GM12878 (cell line): ENCODE measurements around the gene GPR137B. TPM values are rescaled to one million over a fixed set of nuclear protein-coding genes. Genes with fewer than 3 reads are reported as not detected.
A peak's percentile ranks its signal among the peaks of the same experiment; 100 is the strongest.

Source experiments
- IRF3 ChIP-seq: fragments of 450-650 bp; IDR thresholded peaks from 2 replicates; pipeline ENCODE4 v1.6.1; 2014; ENCODE audit warnings: mild to moderate bottlenecking
- SMAD5 ChIP-seq: IDR thresholded peaks from 2 replicates; pipeline ENCODE4 v1.6.1; 2016; ENCODE audit warnings: antibody characterized with exemption, low read depth
- polyA plus RNA-seq, 11 experiments: library from polyadenylated mRNA; depleted of rRNA in 4 of 11; unstranded in 6 of 11; stranded (reverse) in 5 of 11; fragments of >200 nt; fragmentation: Nextera tagmentation in 4 of 11; fragmentation: Illumina TruSeq in 1 of 11; extraction: Ambion mirVana in 4 of 11; extraction: Trizol in 1 of 11; gene quantifications; 1 replicate in 1 of 11; 2 replicates in 10 of 11; pipeline versions ENCODE4 v1.2.1 to v1.2.3, GENCODE V29; 2011 to 2016; ENCODE audit warnings: inconsistent platforms in 2 of 11, missing spikeins in 2 of 11, low read depth in 1 of 11
- total RNA-seq, 4 experiments: library from RNA; depleted of rRNA in 3 of 4; stranded (reverse); fragments of >200 nt in 3 of 4; fragmentation: Illumina TruSeq in 1 of 4; extraction: Trizol in 1 of 4; gene quantifications; 2 replicates each; pipeline versions ENCODE4 v1.2.1 to v1.2.3, GENCODE V29; 2013 to 2021
- TF ChIP-seq, protein P1 (sequence below): fragments of 450-650 bp; IDR thresholded peaks from 2 replicates; pipeline ENCODE4 v1.6.1; 2016; ENCODE audit warnings: mild to moderate bottlenecking
- TF ChIP-seq, protein P2 (sequence below), 3 experiments: IDR thresholded peaks in 2 of 3; conservative IDR thresholded peaks in 1 of 3; 2 replicates each; pipeline ENCODE4 v1.5.1; 2011; ENCODE audit warnings: low read depth in 3 of 3, low read length in 3 of 3, mild to moderate bottlenecking in 3 of 3, control low read depth in 2 of 3, moderate library complexity in 2 of 3, inconsistent platforms in 1 of 3, mixed read lengths in 1 of 3; ENCODE audit not compliant: control insufficient read depth in 2 of 3, insufficient read depth in 1 of 3; ENCODE audit errors: extremely low read depth in 1 of 3
- TF ChIP-seq, protein P3 (sequence below): fragments of 450-650 bp; formaldehyde crosslinking; IDR thresholded peaks from 2 replicates; pipeline ENCODE4 v1.4.0; 2022; ENCODE audit warnings: mild to moderate bottlenecking, moderate library complexity

The GPR137B gene
- total and polyA plus RNA-seq, 10 of the 15 experiments (the other 5 are each of a cell fraction or from before 2014, with no cell fraction given), result 5.4 to 20.8 (median 12.5) TPM

DNA sequence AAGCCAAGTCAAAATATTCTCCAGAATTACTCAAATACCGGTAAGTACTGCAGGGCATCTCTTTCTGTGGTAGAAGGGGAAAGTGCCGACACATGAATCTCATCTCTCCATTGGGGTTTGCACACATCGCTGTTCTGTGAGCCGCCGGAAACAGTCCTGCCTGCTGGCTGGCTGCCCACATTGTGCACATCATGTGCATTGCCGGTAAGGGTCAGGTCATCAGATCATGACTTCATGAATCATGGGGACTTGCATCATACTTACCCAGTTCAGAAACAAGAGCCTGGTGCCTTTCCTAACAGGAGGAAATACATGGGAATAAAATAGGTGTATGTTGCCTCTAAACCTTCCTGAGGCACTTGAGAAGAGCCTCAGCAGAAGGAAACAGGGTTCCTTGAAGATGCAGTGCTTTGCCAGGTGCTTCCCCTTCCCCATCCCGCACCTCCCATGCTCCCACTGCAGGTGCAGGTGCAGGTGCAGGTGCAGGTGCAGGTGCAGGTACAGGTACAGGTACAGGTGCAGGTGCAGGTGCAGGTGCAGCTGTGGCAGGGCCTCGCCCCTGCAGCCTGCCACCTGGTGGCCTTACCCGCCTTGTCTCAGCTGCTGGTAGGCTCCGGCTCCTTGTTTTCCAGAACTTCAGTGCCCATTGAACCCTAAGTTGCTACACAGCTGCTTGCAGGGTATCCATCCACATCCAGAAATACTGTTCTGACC lies 26.5 kb downstream of the GPR137B start (continued):
- TF ChIP-seq IRF3, result no peak
- TF ChIP-seq, protein P1, sequence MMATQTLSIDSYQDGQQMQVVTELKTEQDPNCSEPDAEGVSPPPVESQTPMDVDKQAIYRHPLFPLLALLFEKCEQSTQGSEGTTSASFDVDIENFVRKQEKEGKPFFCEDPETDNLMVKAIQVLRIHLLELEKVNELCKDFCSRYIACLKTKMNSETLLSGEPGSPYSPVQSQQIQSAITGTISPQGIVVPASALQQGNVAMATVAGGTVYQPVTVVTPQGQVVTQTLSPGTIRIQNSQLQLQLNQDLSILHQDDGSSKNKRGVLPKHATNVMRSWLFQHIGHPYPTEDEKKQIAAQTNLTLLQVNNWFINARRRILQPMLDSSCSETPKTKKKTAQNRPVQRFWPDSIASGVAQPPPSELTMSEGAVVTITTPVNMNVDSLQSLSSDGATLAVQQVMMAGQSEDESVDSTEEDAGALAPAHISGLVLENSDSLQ, result no peak
- TF ChIP-seq, protein P2, sequence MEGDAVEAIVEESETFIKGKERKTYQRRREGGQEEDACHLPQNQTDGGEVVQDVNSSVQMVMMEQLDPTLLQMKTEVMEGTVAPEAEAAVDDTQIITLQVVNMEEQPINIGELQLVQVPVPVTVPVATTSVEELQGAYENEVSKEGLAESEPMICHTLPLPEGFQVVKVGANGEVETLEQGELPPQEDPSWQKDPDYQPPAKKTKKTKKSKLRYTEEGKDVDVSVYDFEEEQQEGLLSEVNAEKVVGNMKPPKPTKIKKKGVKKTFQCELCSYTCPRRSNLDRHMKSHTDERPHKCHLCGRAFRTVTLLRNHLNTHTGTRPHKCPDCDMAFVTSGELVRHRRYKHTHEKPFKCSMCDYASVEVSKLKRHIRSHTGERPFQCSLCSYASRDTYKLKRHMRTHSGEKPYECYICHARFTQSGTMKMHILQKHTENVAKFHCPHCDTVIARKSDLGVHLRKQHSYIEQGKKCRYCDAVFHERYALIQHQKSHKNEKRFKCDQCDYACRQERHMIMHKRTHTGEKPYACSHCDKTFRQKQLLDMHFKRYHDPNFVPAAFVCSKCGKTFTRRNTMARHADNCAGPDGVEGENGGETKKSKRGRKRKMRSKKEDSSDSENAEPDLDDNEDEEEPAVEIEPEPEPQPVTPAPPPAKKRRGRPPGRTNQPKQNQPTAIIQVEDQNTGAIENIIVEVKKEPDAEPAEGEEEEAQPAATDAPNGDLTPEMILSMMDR (IDR thresholded peaks at IDR 0.05 in 2 of 3, conservative IDR thresholded peaks at IDR 0.05 in 1 of 3; ENCODE audit: control insufficient read depth in 2 of 3, extremely low read depth in 1 of 3, insufficient read depth in 1 of 3, low read depth in 3 of 3, low read length in 3 of 3), result peak in 2 of 3 experiments; percentile 15 to 16; a peak in 1 of 6 replicates
- TF ChIP-seq, protein P3, sequence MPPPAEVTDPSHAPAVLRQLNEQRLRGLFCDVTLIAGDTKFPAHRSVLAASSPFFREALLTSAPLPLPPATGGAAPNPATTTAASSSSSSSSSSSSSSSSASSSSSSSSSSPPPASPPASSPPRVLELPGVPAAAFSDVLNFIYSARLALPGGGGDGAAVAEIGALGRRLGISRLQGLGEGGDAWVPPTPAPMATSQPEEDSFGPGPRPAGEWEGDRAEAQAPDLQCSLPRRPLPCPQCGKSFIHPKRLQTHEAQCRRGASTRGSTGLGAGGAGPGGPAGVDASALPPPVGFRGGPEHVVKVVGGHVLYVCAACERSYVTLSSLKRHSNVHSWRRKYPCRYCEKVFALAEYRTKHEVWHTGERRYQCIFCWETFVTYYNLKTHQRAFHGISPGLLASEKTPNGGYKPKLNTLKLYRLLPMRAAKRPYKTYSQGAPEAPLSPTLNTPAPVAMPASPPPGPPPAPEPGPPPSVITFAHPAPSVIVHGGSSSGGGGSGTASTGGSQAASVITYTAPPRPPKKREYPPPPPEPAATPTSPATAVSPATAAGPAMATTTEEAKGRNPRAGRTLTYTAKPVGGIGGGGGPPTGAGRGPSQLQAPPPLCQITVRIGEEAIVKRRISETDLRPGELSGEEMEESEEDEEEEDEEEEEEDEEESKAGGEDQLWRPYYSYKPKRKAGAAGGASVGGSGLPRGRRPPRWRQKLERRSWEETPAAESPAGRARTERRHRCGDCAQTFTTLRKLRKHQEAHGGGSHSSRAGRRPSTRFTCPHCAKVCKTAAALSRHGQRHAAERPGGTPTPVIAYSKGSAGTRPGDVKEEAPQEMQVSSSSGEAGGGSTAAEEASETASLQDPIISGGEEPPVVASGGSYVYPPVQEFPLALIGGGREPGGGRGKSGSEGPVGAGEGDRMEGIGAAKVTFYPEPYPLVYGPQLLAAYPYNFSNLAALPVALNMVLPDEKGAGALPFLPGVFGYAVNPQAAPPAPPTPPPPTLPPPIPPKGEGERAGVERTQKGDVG, result no peak
- TF ChIP-seq SMAD5, result no peak
